Activated T-helper 1 cell treated with anti-CD3 and anti-CD28 coated beads, Interleukin-12 subunit alpha, Interleukin-12 subunit beta, Interleukin-2, Interleukin-4 antibody, amounts not matched to agents 30 ng/mL and 10 ng/mL and 1 ng/mL, durations not matched to agents 14 hours and 24 hours and 36 hours (primary cell): Measurements from ENCODE around the gene ILF2. TPM values are rescaled to one million over a fixed set of nuclear protein-coding genes. Genes with fewer than 3 reads are reported as not detected.

Experiments
- DNase-seq: peaks from one replicate; pipeline ENCODE4 v3.0.0; 2021; ENCODE audit warnings: low spot score
- H3K27ac Mint-ChIP-seq: one replicate; pipeline ENCODE4 v1.8.0; 2021; ENCODE audit warnings: mild to moderate bottlenecking, mixed read lengths
- H3K27me3 Mint-ChIP-seq: one replicate; pipeline ENCODE4 v1.8.0; 2022; ENCODE audit warnings: mild to moderate bottlenecking, moderate library complexity, mixed read lengths; ENCODE audit not compliant: insufficient read depth
- H3K36me3 Mint-ChIP-seq: one replicate; pipeline ENCODE4 v1.8.0; 2021; ENCODE audit warnings: low read depth, mixed read lengths
- H3K4me1 Mint-ChIP-seq: one replicate; pipeline ENCODE4 v1.8.0; 2021; ENCODE audit warnings: low read depth, mixed read lengths
- H3K4me3 Mint-ChIP-seq: one replicate; pipeline ENCODE4 v1.8.0; 2021; ENCODE audit warnings: mild to moderate bottlenecking, moderate library complexity, mixed read lengths
- H3K9me3 Mint-ChIP-seq: one replicate; pipeline ENCODE4 v1.8.0; 2021; ENCODE audit warnings: mixed read lengths
- intact Hi-C: fragments of 100-400 bp; cut with micrococcal nuclease; formaldehyde crosslinking; loops from one replicate; pipeline ENCODE4 v1.15.1; 2024
- total RNA-seq: library from RNA; stranded (reverse); gene quantifications from 2 replicates; pipeline ENCODE4 v1.2.3, GENCODE V29; 2022

The ILF2 gene
- total RNA-seq, 1 donor from 2014 or later, result 366 TPM

DNA sequence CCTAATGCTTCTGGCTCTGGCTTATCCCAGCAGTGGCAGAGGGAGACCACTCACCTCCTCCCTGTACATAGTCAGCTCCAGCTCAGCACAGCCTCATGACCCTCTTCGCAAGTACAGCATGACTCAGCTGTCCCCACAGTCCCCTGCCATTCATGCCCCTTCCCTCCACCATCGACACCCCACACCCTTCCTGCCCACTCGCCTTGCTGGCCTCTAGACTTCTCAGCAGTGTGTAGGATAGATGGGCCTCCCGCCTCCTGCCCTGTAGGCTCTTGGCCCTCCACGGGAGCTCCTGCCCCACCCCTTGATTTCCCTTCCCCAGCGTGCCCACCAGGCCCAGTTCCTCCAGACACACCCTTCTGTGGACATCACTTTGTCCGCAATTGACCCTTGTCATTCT is 17.5 kb upstream of the ILF2 start:
- Mint-ChIP-seq H3K9me3 (no peaks in the 10 kb centered on the region), H3K4me1 (peaks cover 5% of the 10 kb centered on the region), H3K27ac (no peak overlapping the region), H3K36me3 (no peaks in the 10 kb centered on the region), H3K27me3 (peaks cover 20% of the 10 kb centered on the region), H3K4me3 (no peak overlapping the region)
- DNase-seq, result no peak
- intact Hi-C loops, result no loop called here

DNA sequence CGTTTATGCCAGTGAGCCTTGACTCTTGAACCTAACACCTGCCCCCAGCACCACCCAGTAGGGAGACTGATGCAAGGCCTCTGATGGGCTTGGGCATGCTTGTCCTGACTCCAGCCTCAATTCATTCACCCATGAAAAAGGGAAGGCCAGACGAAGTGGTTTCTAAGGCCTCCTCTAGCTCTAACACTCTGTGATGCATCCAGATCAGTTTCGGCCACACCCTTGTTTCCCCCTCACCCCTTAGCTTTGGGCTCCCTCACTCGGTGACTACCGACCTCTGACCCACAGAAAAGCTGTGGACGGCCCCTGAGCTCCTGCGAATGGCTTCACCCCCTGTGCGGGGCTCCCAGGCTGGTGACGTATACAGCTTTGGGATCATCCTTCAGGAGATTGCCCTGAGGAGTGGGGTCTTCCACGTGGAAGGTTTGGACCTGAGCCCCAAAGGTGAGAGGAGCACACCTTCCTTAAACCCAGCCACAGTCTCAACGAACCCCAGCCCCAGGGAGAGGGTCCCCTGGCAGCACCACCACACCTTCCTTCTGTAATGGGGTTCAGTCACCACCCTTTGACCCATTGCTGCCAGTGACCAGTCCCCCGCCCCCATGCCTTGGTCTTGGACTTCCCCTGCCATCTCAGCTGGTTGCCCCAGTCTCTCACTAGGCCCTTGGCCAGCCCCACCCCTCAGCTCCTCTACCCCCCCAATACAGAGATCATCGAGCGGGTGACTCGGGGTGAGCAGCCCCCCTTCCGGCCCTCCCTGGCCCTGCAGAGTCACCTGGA is 16.7 kb upstream of the ILF2 start:
- Mint-ChIP-seq H3K27ac (no peak overlapping the region), H3K4me3 (no peak overlapping the region), H3K9me3 (no peaks in the 10 kb centered on the region), H3K4me1 (peaks cover 5% of the 10 kb centered on the region), H3K36me3 (no peaks in the 10 kb centered on the region), H3K27me3 (peaks cover 20% of the 10 kb centered on the region)
- DNase-seq, result no peak
- intact Hi-C loops, result no loop called here

DNA sequence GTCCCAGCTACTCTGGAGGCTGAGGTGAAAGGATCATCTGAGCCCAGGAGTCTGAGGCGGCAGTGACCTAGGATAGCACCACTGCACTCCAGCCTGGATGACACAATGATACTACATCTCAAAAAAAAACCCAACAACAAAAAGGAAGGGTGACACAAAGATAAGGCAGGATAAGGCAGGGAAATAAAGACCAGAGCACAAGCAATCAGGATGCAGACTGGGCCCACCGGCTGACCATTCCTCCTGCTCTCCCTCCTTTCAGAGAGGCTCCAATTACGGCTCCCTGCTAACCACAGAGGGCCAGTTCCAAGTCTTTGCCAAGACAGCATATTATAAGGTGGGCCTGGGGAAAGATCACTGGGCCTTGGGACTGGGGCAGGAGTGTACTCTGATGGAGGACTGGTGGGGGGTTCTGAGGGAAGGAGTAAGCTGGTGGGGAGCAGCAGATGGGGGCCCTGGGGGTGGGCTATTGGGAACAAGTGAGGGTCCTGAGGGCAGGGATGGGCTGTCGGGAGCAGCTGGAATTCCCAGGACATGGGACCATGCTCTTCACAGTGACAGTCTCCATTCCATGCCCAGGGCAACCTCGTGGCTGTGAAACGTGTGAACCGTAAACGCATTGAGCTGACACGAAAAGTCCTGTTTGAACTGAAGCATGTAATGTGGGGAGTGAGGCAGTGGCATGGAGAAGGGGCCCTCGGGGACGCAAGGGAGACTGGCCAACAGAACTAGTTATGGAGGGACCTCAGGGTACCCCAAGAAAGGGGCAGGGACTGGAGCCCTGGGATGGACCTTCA is 14.9 kb upstream of the ILF2 start:
- Mint-ChIP-seq H3K27me3 (peaks cover 35% of the 10 kb centered on the region), H3K9me3 (no peaks in the 10 kb centered on the region), H3K27ac (no peak overlapping the region), H3K4me1 (no peaks in the 10 kb centered on the region), H3K36me3 (no peaks in the 10 kb centered on the region), H3K4me3 (no peak overlapping the region)
- DNase-seq, result no peak
- intact Hi-C loops, result no loop called here

DNA sequence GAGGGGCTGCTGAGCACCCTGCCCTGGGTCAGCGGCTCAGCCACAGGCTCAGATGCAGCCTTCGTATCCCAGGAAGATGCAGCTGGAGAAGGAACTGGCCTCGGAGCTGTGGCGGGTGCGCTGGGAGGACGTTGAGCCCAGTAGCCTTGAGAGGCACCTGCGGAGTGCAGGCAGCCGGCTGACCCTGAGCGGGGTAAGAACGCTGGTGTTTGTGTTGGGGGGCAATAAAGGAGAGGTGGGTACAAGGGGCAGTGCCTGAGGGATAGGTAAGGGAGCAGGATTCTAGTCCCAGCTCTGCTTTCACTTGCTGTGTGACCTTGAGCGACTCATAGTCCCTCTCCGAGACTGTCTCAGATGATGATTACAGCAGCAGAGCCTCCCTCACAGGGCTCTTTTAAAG is 14.1 kb upstream of the ILF2 start:
- intact Hi-C loops, result no loop called here
- H3K36me3 Mint-ChIP-seq, result no peaks in the 10 kb centered on the region
- DNase-seq, result no peak
- peaks cover 5% of the 10 kb centered on the region for H3K4me1 Mint-ChIP-seq
- peaks cover 44% of the 10 kb centered on the region for H3K27me3 Mint-ChIP-seq
- H3K4me3 Mint-ChIP-seq, result no peak overlapping the region
- no peak overlapping the region for H3K27ac Mint-ChIP-seq
- no peaks in the 10 kb centered on the region for H3K9me3 Mint-ChIP-seq

DNA sequence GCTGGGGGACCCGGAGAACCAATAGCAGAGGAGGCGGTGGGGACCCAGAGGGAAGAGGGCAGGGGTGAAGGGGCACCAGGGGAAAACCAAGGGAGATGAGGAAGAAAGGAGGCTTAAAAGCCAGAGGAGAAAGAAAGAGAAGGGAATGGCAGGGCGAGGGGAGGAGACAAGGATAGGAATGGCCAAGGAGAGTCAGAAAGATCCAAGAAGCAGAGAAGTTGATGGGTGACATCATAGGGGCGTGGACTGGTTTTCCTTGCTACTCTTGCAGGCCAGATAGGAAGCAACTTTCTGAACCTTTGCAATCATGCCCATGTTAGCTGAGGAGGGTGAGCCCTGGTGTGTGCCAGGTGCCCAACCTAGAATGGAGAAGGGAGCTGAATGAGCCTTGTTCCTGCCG is 13.1 kb upstream of the ILF2 start:
- H3K4me3 Mint-ChIP-seq, result no peak overlapping the region
- peaks cover 46% of the 10 kb centered on the region for H3K27me3 Mint-ChIP-seq
- no peak for DNase-seq
- H3K27ac Mint-ChIP-seq, result no peak overlapping the region
- intact Hi-C loops, result no loop called here
- H3K4me1 Mint-ChIP-seq, result peaks cover 9% of the 10 kb centered on the region
- H3K9me3 Mint-ChIP-seq, result no peaks in the 10 kb centered on the region
- no peaks in the 10 kb centered on the region for H3K36me3 Mint-ChIP-seq

DNA sequence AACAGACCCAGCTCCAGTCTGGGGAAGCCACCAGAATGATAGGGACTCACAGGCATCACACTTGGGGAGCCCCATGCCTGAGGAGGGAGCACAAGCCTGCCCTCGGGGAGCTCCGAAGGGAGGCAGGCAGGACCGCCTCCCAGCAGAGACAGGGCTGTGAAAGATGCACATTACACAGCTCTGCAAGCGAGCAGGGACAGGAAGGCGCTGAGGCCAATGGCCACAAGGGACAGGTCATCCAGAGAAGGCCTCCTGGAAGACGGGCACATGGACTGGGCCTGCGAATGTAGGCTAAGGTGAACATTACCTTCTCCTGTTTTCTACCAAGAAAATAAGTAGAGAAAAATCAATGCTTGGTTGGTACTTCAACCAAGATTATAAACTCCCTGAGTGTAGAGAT is 11.9 kb upstream of the ILF2 start:
- no peak for DNase-seq
- Mint-ChIP-seq H3K4me3 (no peak overlapping the region), H3K4me1 (peaks cover 19% of the 10 kb centered on the region), H3K36me3 (no peaks in the 10 kb centered on the region), H3K9me3 (no peaks in the 10 kb centered on the region), H3K27me3 (peaks cover 56% of the 10 kb centered on the region), H3K27ac (no peak overlapping the region)
- intact Hi-C loops, result no loop called here

DNA sequence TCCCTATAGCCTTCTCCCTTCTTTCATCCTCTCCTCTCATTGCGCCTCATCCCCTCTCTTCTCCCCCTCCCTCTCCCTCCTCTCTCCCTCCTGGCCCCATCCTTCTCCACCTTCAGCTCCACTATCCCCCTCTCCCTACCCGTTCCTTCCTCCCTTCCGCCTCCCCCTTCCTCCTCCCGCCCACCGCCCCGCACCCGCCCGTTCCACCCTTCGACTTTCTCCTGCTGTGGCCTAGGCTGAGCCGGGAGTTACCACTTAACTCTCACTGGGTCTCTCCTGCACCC is 9.3 kb upstream of the ILF2 start:
- Mint-ChIP-seq H3K4me3 (peak overlapping the region; percentile 61), H3K36me3 (no peaks in the 10 kb centered on the region), H3K27ac (no peak overlapping the region), H3K27me3 (peaks cover 51% of the 10 kb centered on the region), H3K4me1 (peaks cover 23% of the 10 kb centered on the region), H3K9me3 (no peaks in the 10 kb centered on the region)
- no peak for DNase-seq
- intact Hi-C loops, result no loop called here

DNA sequence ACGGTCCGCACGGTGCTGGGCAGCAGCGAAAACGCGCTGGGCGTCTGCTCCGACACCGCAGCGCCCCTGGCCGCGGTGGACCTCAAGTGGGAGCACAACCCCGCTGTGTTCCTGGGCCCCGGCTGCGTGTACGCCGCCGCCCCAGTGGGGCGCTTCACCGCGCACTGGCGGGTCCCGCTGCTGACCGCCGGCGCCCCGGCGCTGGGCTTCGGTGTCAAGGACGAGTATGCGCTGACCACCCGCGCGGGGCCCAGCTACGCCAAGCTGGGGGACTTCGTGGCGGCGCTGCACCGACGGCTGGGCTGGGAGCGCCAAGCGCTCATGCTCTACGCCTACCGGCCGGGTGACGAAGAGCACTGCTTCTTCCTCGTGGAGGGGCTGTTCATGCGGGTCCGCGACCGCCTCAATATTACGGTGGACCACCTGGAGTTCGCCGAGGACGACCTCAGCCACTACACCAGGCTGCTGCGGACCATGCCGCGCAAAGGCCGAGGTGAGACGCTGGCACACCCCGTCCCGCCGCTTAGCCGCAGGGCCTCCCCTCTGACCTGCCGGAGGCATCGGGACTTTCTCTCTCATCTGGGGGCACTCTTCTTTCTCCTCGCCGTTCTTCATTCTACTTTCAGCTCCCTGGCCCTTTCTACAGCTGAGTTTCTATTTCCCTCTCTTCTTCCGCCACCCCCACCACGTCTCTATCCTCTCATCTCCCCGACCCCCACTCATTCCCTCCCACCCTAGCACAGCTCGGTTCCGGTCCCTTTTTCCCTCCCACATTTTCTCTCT is 8.7 kb upstream of the ILF2 start:
- Mint-ChIP-seq H3K4me3 (peak overlapping the region; percentile 60), H3K9me3 (no peaks in the 10 kb centered on the region), H3K27me3 (peaks cover 51% of the 10 kb centered on the region), H3K4me1 (peaks cover 23% of the 10 kb centered on the region), H3K27ac (no peak overlapping the region), H3K36me3 (no peaks in the 10 kb centered on the region)
- DNase-seq, result no peak
- intact Hi-C loops, result loop anchor here (1.0 to 10.0 kb wide), 3 partner anchors 8 to 1645 kb away; partner anchors contain the start of genes RAB13 and RUSC1

DNA sequence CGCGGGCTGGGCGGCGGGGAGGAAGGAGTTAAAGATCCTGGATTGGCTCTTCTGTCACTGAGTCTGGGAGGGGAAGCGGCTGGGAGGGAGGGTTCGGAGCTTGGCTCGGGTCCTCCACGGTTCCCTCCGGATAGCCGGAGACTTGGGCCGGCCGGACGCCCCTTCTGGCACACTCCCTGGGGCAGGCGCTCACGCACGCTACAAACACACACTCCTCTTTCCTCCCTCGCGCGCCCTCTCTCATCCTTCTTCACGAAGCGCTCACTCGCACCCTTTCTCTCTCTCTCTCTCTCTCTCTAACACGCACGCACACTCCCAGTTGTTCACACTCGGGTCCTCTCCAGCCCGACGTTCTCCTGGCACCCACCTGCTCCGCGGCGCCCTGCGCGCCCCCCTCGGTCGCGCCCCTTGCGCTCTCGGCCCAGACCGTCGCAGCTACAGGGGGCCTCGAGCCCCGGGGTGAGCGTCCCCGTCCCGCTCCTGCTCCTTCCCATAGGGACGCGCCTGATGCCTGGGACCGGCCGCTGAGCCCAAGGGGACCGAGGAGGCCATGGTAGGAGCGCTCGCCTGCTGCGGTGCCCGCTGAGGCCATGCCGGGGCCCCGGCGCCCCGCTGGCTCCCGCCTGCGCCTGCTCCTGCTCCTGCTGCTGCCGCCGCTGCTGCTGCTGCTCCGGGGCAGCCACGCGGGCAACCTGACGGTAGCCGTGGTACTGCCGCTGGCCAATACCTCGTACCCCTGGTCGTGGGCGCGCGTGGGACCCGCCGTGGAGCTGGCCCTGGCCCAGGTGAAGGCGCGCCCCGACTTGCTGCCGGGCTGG is 7.9 kb upstream of the ILF2 start, which contains the start of gene NPR1:
TSS of gene NPR1 (plus strand) at position 170 of the 818 bp plus-strand sequence. CDS start at position 591, 421 bp downstream.
- Mint-ChIP-seq H3K36me3 (no peaks in the 10 kb centered on the region), H3K4me1 (peaks cover 23% of the 10 kb centered on the region), H3K27ac (no peak within 1 kb of the TSS), H3K4me3 (peak within 1 kb of the TSS; percentile 73), H3K27me3 (peaks cover 49% of the 10 kb centered on the region), H3K9me3 (no peaks in the 10 kb centered on the region)
- no peak for DNase-seq
- intact Hi-C loops, result loop anchor here (1.0 to 10.0 kb wide), 3 partner anchors 7 to 1646 kb away; partner anchors contain the start of genes RAB13 and RUSC1

DNA sequence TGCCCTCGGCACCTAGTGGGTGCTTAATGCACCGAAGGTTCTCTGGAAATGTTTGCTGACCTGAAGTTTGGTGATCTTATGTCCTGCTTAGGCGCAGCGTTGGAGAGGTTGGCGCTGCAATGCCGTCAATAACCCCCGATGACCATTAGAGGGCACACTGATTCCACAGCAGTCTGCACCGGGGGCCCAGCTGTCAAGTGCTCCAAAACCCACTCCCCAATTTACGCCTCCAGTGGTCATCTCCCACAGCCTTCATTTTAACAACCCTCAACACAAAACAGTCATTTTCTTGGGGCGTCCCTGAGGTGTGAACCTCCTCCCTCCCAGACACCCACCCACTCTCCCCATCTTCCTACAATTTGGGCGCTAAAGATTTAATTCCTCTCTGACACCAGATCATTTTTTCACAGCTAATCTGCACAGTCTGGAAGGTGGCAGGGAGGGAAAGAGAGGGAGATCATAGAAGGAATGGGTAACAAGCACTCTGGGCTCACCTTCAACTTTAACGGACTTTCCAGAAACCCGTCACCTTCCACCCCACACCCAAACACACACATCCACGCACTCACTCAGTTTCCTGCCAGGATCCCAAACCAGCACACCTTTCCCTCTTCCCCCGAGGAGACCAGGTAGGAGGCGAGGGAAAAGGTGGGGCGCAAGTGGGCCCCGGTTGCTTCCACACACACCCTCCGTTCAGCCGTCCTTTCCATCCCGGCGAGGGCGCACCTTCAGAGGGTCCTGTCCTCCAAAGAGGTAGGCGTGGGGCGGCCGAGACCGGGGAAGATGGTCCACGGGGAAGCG is 7.1 kb upstream of the ILF2 start:
- Mint-ChIP-seq H3K4me3 (peak overlapping the region; percentile 73), H3K36me3 (no peaks in the 10 kb centered on the region), H3K9me3 (no peaks in the 10 kb centered on the region), H3K27ac (no peak overlapping the region), H3K27me3 (peaks cover 44% of the 10 kb centered on the region), H3K4me1 (peaks cover 23% of the 10 kb centered on the region)
- DNase-seq, result peak; percentile 30
- intact Hi-C loops, result loop anchor here (1.0 to 10.0 kb wide), 3 partner anchors 71 to 1647 kb away; partner anchors contain the start of genes RAB13 and RUSC1

DNA sequence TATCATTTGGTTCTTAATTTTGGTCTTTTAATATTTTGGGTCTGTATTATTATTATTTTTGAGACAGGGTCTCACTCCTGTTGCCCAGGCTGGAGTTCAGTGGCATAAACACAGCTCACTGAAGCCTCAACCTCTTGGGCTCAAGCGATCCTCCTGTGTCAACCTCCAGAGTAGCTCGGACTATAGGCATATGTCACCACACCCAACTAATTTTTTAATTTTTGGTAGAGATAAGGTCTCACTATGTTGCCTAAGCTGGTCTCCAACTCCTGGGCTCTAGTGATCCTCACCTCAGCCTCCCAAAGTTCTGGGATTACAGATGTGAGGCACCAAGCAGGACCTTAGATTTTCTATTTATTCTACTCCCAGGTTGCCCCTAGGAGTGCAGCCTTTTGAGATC is 2.7 kb upstream of the ILF2 start:
- peak overlapping the region; percentile 60 for H3K4me3 Mint-ChIP-seq
- intact Hi-C loops, result loop anchor here (10.0 kb wide), 1 partner anchor 1651 kb away; the partner anchor contains the start of gene RUSC1
- H3K27me3 Mint-ChIP-seq, result peaks cover 12% of the 10 kb centered on the region
- no peak for DNase-seq
- H3K4me1 Mint-ChIP-seq, result peaks cover 32% of the 10 kb centered on the region
- H3K9me3 Mint-ChIP-seq, result no peaks in the 10 kb centered on the region
- H3K36me3 Mint-ChIP-seq, result peaks cover 12% of the 10 kb centered on the region
- H3K27ac Mint-ChIP-seq, result no peak overlapping the region
